K562 (cell line): ENCODE measurements around the gene PLA2G2C. TPM values are rescaled to one million over a fixed set of nuclear protein-coding genes. Genes with fewer than 3 reads are reported as not detected.

Experiments used
- ASH1L ChIP-seq: fragments of 450-650 bp; IDR thresholded peaks from 2 replicates; pipeline ENCODE4 v1.6.1; 2018; ENCODE audit warnings: borderline replicate concordance, mild to moderate bottlenecking, low read depth; ENCODE audit not compliant: partially characterized antibody
- DACH1 ChIP-seq: fragments of 450-650 bp; IDR thresholded peaks from 2 replicates; pipeline ENCODE4 v1.6.1; 2018; ENCODE audit not compliant: partially characterized antibody
- GABPA ChIP-seq: fragments of 200-800 bp; sonication (Bioruptor generic); conservative IDR thresholded peaks from 2 replicates; pipeline ENCODE4 v1.6.1; 2016; ENCODE audit warnings: low read depth, missing genetic modification characterization, missing compliant biosample characterization
- HDAC2 ChIP-seq: fragments of 450-650 bp; IDR thresholded peaks from 2 replicates; pipeline ENCODE4 v1.6.1; 2016; ENCODE audit warnings: mild to moderate bottlenecking
- HMGN3 ChIP-seq: IDR thresholded peaks from 2 replicates; pipeline ENCODE4 v1.6.1; 2011; ENCODE audit warnings: borderline replicate concordance, low read depth, mild to moderate bottlenecking, mixed read lengths, low read length; ENCODE audit not compliant: insufficient read length; ENCODE audit errors: extremely low read depth
- MAFF ChIP-seq: IDR thresholded peaks from 2 replicates; pipeline ENCODE4 v1.6.1; 2012; ENCODE audit warnings: low read length, improper control_type of control experiment
- MYNN ChIP-seq, 2 experiments: sonication (generic); formaldehyde crosslinking in 1 of 2; IDR thresholded peaks; 2 replicates each; pipeline versions ENCODE4 v1.5.0 to v1.6.1; 2016 to 2020; ENCODE audit warnings: antibody characterized with exemption in 1 of 2, missing genetic modification reagents in 1 of 2
- NCOA6 ChIP-seq: fragments of 450-650 bp; IDR thresholded peaks from 2 replicates; pipeline ENCODE4 v1.6.1; 2017; ENCODE audit warnings: mild to moderate bottlenecking
- NR2C1 ChIP-seq, 2 experiments: fragments of 450-650 bp; IDR thresholded peaks; 2 replicates each; pipeline ENCODE4 v1.6.1; 2017; ENCODE audit warnings: mild to moderate bottlenecking in 2 of 2, antibody characterized with exemption in 1 of 2, inconsistent platforms in 1 of 2, missing compliant biosample characterization in 1 of 2, missing genetic modification characterization in 1 of 2
- PPARD ChIP-seq: fragments of 250-450 bp; sonication (Bioruptor Pico); IDR thresholded peaks from 2 replicates; pipeline ENCODE4 v1.8.0; 2022; ENCODE audit warnings: inconsistent platforms, mild to moderate bottlenecking, moderate library complexity
- RAD21 ChIP-seq, 2 experiments: fragments of 250-450 bp in 1 of 2; fragments of 450-650 bp in 1 of 2; sonication (Bioruptor Pico) in 1 of 2; formaldehyde crosslinking in 1 of 2; IDR thresholded peaks in 1 of 2; conservative IDR thresholded peaks in 1 of 2; 2 replicates each; pipeline versions ENCODE4 v1.4.0 to v1.8.0; 2020 to 2022; ENCODE audit warnings: mild to moderate bottlenecking in 2 of 2, moderate library complexity in 1 of 2
- RBM25 ChIP-seq: fragments of 200-400 bp; formaldehyde crosslinking; IDR thresholded peaks from 2 replicates; pipeline ENCODE4 v1.6.1; 2018; ENCODE audit warnings: low read length, low read depth, moderate library complexity; ENCODE audit not compliant: severe bottlenecking
- RCOR1 ChIP-seq, 2 experiments: IDR thresholded peaks; 2 replicates each; pipeline ENCODE4 v1.6.1; 2012; ENCODE audit warnings: low read depth in 2 of 2, low read length in 2 of 2, borderline replicate concordance in 1 of 2, improper control_type of control experiment in 1 of 2
- SMARCA5 ChIP-seq: fragments of 450-650 bp; IDR thresholded peaks from 2 replicates; pipeline ENCODE4 v1.6.1; 2016
- SOX6 ChIP-seq: fragments of 450-650 bp; IDR thresholded peaks from 2 replicates; pipeline ENCODE4 v1.6.1; 2014; ENCODE audit warnings: mild to moderate bottlenecking
- TEAD4 ChIP-seq, 2 experiments: sonication (generic) in 1 of 2; formaldehyde crosslinking in 1 of 2; IDR thresholded peaks; 2 replicates each; pipeline versions ENCODE4 v1.6.1 to v1.8.0; 2012 to 2022; ENCODE audit warnings: borderline replicate concordance in 1 of 2, inconsistent platforms in 1 of 2, low read length in 1 of 2, mild to moderate bottlenecking in 1 of 2, missing genetic modification reagents in 1 of 2
- ZNF780A ChIP-seq: fragments of 250-450 bp; sonication (Bioruptor Pico); IDR thresholded peaks from 2 replicates; pipeline ENCODE4 v1.5.0; 2021; ENCODE audit warnings: mild to moderate bottlenecking
- ZSCAN32 ChIP-seq: fragments of 450-650 bp; formaldehyde crosslinking; IDR thresholded peaks from 2 replicates; pipeline ENCODE4 v1.4.0; 2020; ENCODE audit warnings: mild to moderate bottlenecking, moderate library complexity
- polyA plus RNA-seq, 8 experiments: library from polyadenylated mRNA; depleted of rRNA in 4 of 8; stranded (reverse) in 5 of 8; unstranded in 3 of 8; fragments of >200 nt; fragmentation: Nextera tagmentation in 2 of 8; fragmentation: Illumina TruSeq in 1 of 8; extraction: Ambion mirVana in 2 of 8; extraction: Trizol in 1 of 8; gene quantifications; 2 replicates each; pipeline versions ENCODE4 v1.2.1 to v1.2.3, GENCODE V29; 2011 to 2014; ENCODE audit warnings: inconsistent platforms in 1 of 8, missing spikeins in 1 of 8
- total RNA-seq, 7 experiments: library from RNA; depleted of rRNA in 6 of 7; stranded (reverse); fragments of >200 nt in 6 of 7; fragmentation: Illumina TruSeq in 2 of 7; extraction: Trizol in 2 of 7; gene quantifications; 2 replicates each; pipeline versions ENCODE4 v1.2.1 to v1.2.3, GENCODE V29; 2011 to 2021; ENCODE audit warnings: low replicate concordance in 1 of 7
- TF ChIP-seq, protein P1 (sequence below): fragments of 450-650 bp; formaldehyde crosslinking; IDR thresholded peaks from 2 replicates; pipeline ENCODE4 v1.4.0; 2022; ENCODE audit warnings: missing genetic modification characterization
- TF ChIP-seq, protein P2 (sequence below): sonication (generic); formaldehyde crosslinking; IDR thresholded peaks from 2 replicates; pipeline ENCODE4 v1.8.1; 2023; ENCODE audit warnings: mild to moderate bottlenecking, missing genetic modification reagents
- TF ChIP-seq, protein P3 (sequence below): sonication (generic); formaldehyde crosslinking; IDR thresholded peaks from 2 replicates; pipeline ENCODE4 v1.8.1; 2023; ENCODE audit warnings: mild to moderate bottlenecking, missing genetic modification reagents
- TF ChIP-seq, protein P4 (sequence below): IDR thresholded peaks from 2 replicates; pipeline ENCODE4 v1.6.1; 2011; ENCODE audit not compliant: insufficient read length; ENCODE audit errors: extremely low read depth

PLA2G2C gene
- total and polyA plus RNA-seq, 9 of the 15 experiments (the other 6 are each of a cell fraction or from before 2014, with no cell fraction given), result 0.14 to 0.49 (median 0.21) TPM

DNA sequence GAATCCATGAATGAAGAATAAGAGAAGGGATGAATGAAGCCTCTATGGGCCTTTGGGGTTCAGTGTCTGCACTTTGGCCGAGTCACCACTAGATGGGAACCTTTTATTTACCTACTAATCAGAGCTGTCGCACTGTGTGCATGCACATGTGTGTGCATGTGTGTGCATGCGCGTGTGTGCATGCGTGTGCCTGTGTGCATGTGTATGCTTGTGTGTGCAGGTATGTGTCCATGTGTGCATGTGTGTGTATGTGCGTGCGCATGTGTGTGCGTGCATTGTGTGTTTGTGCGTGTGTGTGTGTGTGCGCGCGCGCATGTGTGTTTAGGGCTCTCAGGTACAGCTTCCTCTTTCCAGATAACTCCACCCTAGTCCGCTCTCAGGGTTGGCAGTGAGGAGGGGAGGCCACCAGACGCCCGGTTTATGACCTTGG is 20.8 kb downstream of the PLA2G2C start (continued):
- TF ChIP-seq, protein P1, sequence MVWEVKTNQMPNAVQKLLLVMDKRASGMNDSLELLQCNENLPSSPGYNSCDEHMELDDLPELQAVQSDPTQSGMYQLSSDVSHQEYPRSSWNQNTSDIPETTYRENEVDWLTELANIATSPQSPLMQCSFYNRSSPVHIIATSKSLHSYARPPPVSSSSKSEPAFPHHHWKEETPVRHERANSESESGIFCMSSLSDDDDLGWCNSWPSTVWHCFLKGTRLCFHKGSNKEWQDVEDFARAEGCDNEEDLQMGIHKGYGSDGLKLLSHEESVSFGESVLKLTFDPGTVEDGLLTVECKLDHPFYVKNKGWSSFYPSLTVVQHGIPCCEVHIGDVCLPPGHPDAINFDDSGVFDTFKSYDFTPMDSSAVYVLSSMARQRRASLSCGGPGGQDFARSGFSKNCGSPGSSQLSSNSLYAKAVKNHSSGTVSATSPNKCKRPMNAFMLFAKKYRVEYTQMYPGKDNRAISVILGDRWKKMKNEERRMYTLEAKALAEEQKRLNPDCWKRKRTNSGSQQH, result peak; percentile 45; the same call in 1 of the 2 replicates
- no peak for TF ChIP-seq PPARD
- TF ChIP-seq DACH1, result no peak
- TF ChIP-seq MAFF, result no peak
- no peak for TF ChIP-seq RCOR1 (IDR thresholded peaks at IDR 0.05; ENCODE audit: borderline replicate concordance in 1 of 2, low read depth in 2 of 2, low read length in 2 of 2)
- TF ChIP-seq NCOA6, result no peak
- TF ChIP-seq GABPA (tag), result no peak
- TF ChIP-seq ZSCAN32 (CRISPR knock-in tag), result no peak
- TF ChIP-seq, protein P2, sequence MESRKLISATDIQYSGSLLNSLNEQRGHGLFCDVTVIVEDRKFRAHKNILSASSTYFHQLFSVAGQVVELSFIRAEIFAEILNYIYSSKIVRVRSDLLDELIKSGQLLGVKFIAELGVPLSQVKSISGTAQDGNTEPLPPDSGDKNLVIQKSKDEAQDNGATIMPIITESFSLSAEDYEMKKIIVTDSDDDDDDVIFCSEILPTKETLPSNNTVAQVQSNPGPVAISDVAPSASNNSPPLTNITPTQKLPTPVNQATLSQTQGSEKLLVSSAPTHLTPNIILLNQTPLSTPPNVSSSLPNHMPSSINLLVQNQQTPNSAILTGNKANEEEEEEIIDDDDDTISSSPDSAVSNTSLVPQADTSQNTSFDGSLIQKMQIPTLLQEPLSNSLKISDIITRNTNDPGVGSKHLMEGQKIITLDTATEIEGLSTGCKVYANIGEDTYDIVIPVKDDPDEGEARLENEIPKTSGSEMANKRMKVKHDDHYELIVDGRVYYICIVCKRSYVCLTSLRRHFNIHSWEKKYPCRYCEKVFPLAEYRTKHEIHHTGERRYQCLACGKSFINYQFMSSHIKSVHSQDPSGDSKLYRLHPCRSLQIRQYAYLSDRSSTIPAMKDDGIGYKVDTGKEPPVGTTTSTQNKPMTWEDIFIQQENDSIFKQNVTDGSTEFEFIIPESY (CRISPR knock-in tag), result peak; percentile 76; the same call in 1 of the 2 replicates
- TF ChIP-seq, protein P3, sequence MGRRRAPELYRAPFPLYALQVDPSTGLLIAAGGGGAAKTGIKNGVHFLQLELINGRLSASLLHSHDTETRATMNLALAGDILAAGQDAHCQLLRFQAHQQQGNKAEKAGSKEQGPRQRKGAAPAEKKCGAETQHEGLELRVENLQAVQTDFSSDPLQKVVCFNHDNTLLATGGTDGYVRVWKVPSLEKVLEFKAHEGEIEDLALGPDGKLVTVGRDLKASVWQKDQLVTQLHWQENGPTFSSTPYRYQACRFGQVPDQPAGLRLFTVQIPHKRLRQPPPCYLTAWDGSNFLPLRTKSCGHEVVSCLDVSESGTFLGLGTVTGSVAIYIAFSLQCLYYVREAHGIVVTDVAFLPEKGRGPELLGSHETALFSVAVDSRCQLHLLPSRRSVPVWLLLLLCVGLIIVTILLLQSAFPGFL, result no peak
- TF ChIP-seq MYNN (IDR thresholded peaks at IDR 0.05), result 0 out of 2 replicates have a peak, but pooled peaks have one; percentile 16
- TF ChIP-seq MYNN (CRISPR knock-in tag; IDR thresholded peaks at IDR 0.05), result no peak
- TF ChIP-seq, protein P4, sequence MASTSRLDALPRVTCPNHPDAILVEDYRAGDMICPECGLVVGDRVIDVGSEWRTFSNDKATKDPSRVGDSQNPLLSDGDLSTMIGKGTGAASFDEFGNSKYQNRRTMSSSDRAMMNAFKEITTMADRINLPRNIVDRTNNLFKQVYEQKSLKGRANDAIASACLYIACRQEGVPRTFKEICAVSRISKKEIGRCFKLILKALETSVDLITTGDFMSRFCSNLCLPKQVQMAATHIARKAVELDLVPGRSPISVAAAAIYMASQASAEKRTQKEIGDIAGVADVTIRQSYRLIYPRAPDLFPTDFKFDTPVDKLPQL, result no peak
- TF ChIP-seq HDAC2, result 0 out of 2 replicates have a peak, but pooled peaks have one; percentile 26
- TF ChIP-seq SOX6, result no peak
- TF ChIP-seq RAD21 (CRISPR knock-in tag; conservative IDR thresholded peaks at IDR 0.05 in 1 of 2, IDR thresholded peaks at IDR 0.05 in 1 of 2), result peak in 1 of 2 experiments; percentile 87; a peak in 3 of 4 replicates
- peak; percentile 68; the same call in 1 of the 2 replicates for TF ChIP-seq SMARCA5
- TF ChIP-seq TEAD4 (IDR thresholded peaks at IDR 0.05; ENCODE audit: low read length), result no peak
- peak; percentile 65; the same call in 1 of the 2 replicates for TF ChIP-seq TEAD4 (CRISPR knock-in tag; IDR thresholded peaks at IDR 0.05; ENCODE audit: borderline replicate concordance)
- TF ChIP-seq ASH1L, result no peak
- no peak for TF ChIP-seq HMGN3
- TF ChIP-seq RBM25, result no peak
- TF ChIP-seq ZNF780A (CRISPR knock-in tag), result no peak
- no peak for TF ChIP-seq NR2C1 (IDR thresholded peaks at IDR 0.05)
- TF ChIP-seq NR2C1 (tag; IDR thresholded peaks at IDR 0.05), result no peak
